GM12873 (cell line): ENCODE results near the gene YARS2.

ENCODE experiments used
- TF ChIP-seq, protein P1 (sequence below): IDR thresholded peaks from 2 replicates; pipeline ENCODE4 v1.5.1; 2012; ENCODE audit warnings: low read depth, mild to moderate bottlenecking, moderate library complexity, low read length, control low read depth; ENCODE audit not compliant: insufficient read depth; ENCODE audit errors: missing control alignments

Gene YARS2

DNA sequence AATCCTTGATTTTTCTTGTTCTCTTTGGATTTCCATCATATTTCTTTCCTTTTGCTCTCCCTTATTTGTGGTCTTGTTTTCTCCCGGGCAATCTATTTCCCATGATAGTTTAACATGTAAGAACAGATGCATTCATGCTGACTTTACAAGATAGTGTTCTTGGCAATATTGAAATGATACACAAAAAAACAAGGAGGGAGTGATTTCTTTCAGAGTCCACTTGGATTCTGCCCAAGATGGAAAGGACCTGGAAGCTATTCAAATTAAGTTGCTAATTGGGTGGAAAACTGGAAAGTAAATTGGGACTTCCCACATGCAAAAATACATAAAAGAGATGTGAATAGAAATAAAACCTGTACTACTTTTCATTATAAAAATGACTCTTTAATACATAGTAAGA lies 14.4 kb upstream of the YARS2 start:
- TF ChIP-seq, protein P1, sequence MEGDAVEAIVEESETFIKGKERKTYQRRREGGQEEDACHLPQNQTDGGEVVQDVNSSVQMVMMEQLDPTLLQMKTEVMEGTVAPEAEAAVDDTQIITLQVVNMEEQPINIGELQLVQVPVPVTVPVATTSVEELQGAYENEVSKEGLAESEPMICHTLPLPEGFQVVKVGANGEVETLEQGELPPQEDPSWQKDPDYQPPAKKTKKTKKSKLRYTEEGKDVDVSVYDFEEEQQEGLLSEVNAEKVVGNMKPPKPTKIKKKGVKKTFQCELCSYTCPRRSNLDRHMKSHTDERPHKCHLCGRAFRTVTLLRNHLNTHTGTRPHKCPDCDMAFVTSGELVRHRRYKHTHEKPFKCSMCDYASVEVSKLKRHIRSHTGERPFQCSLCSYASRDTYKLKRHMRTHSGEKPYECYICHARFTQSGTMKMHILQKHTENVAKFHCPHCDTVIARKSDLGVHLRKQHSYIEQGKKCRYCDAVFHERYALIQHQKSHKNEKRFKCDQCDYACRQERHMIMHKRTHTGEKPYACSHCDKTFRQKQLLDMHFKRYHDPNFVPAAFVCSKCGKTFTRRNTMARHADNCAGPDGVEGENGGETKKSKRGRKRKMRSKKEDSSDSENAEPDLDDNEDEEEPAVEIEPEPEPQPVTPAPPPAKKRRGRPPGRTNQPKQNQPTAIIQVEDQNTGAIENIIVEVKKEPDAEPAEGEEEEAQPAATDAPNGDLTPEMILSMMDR: no peak

DNA sequence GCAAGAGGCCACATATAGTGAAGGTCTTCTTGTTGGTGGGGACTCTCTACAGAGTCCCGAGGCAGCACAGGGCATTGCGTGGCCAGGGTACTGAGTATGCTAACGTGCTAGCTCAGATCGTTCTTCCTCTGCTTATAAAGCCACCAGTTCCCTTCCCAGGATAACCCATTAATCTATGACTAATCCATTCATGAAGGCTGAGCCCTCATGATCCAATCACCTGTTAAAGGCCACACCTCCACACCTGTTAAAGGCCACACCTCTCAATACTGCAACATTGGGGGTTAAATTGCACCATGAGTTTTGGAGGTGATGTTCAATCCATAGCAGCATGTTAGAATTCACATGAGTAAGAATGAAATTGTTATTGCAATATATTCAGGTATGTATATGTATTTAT lies 12.8 kb upstream of the YARS2 start:
- TF ChIP-seq, protein P1: no peak

DNA sequence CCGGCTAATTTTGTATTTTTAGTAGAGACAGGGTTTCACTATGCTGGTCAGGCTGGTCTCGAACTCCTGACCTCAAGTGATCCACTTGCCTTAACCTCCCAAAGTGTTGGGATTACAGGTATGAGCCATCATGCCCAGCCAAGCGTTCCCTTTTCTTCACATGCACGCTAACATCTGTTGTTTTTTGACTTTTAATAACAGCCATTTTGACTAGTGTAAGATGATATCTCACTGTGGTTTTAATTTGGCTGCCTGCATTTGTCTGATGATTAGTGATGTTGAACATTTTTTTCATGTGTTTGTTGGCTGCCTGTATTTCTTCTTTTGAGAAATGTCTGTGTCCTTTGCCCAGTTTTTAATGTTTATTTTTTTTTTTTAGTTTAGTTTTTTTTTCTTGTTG lies 10.2 kb upstream of the YARS2 start:
- TF ChIP-seq, protein P1: no peak

GRCh38 chr12:32761716-32762115 lies 6.0 kb upstream of the YARS2 start:
- TF ChIP-seq, protein P1: no peak

DNA sequence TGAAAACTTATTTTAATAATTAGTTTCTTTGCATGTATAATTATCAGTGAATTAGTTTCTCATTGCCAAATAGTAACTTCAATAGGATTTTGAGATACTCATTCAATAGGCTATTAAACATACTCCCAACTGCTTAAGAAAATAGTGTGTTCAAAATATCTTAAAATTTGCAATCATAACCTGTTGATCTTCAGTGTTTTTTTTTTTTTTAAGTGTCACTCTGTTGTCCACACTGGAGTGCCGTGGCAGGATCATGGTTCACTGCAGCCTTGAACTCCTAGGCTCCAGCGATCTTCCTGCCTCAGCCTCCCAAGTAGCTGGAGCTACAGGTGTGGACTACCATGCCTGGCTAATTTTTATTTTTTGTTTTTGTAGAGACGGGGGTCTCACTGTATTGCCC lies 1.5 kb upstream of the YARS2 start:
- TF ChIP-seq, protein P1: no peak

DNA sequence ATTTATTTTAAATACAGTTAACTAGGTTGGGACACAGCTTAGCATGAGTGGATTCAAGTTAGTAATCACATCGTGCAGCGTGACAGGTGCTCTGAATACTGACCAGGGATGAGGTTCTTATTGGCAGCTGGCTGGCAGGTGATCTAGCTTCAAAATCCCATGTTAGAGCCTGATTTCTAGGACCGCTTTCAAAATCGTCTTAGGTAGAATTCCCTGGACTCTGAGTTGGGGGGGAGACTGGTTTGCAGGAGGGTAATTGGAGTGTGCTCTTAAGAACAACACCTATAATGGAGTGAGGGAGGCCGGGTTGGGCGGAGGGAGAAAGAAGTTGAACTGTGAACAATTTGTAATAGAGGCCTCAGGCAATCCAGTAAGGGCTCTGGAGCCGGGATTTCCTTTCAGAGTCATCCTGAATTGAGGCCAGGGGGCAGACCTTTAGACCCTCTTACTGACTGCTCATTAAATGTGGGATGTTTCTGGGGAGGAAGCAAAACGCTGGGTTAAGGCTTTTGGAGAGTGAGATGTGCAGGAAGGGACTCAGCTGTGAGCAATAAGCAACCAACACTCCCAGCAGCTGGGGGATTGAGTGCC lies 874 bp upstream of the YARS2 start:
- TF ChIP-seq, protein P1: no peak

GRCh38 chr12:32755051-32755653 lies 545 bp downstream of the YARS2 start:
- TF ChIP-seq, protein P1: peak; percentile 99
